A549 (cell line): ENCODE data around the gene ESYT2.

Experiments
- CTCF ChIP-seq: fragments of >200 bp; sonication (Bioruptor Twin); formaldehyde crosslinking; IDR thresholded peaks from 3 replicates; pipeline ENCODE4 v1.5.1; 2016
- E2F6 ChIP-seq: IDR thresholded peaks from 2 replicates; pipeline ENCODE4 v1.6.1; 2012; ENCODE audit warnings: low read depth, borderline replicate concordance
- FOXS1 ChIP-seq: fragments of 250-450 bp; sonication (Bioruptor Pico); IDR thresholded peaks from 2 replicates; pipeline ENCODE4 v1.5.0; 2020; ENCODE audit warnings: mild to moderate bottlenecking, moderate library complexity
- JUN ChIP-seq, 2 experiments: fragments of >200 bp; sonication (Bioruptor Twin); formaldehyde crosslinking; IDR thresholded peaks; 2 replicates in 1 of 2; 3 replicates in 1 of 2; pipeline ENCODE4 v1.6.1; 2016 to 2017
- JUNB ChIP-seq: fragments of >200 bp; sonication (Bioruptor Twin); formaldehyde crosslinking; IDR thresholded peaks from 2 replicates; pipeline ENCODE4 v1.6.1; 2016
- KDM1A ChIP-seq: fragments of 200-600 bp; sonication (generic); IDR thresholded peaks from 2 replicates; pipeline ENCODE4 v1.6.1; 2016; ENCODE audit warnings: low read depth, mild to moderate bottlenecking
- POLR2A ChIP-seq: IDR thresholded peaks from 2 replicates; pipeline ENCODE4 v1.6.1; 2012; ENCODE audit warnings: mild to moderate bottlenecking, low read length
- RAD21 ChIP-seq, 2 experiments: fragments of >200 bp in 1 of 2; sonication (Bioruptor Twin) in 1 of 2; formaldehyde crosslinking in 1 of 2; IDR thresholded peaks in 1 of 2; conservative IDR thresholded peaks in 1 of 2; 2 replicates in 1 of 2; 3 replicates in 1 of 2; pipeline ENCODE4 v1.6.1; 2012 to 2018; ENCODE audit warnings: inconsistent platforms in 1 of 2
- RNF2 ChIP-seq: fragments of 200-600 bp; sonication (generic); IDR thresholded peaks from 2 replicates; pipeline ENCODE4 v1.6.1; 2016; ENCODE audit warnings: low read depth, mild to moderate bottlenecking, antibody characterized with exemption, moderate library complexity, borderline replicate concordance
- TFCP2L1 ChIP-seq: fragments of 250-450 bp; sonication (Bioruptor Pico); IDR thresholded peaks from 2 replicates; pipeline ENCODE4 v1.5.0; 2021; ENCODE audit warnings: mild to moderate bottlenecking
- ZSCAN20 ChIP-seq: fragments of 250-450 bp; sonication (Bioruptor Pico); IDR thresholded peaks from 2 replicates; pipeline ENCODE4 v1.8.0; 2022; ENCODE audit warnings: mild to moderate bottlenecking, moderate library complexity
- TF ChIP-seq, protein P1 (sequence below): IDR thresholded peaks from 2 replicates; pipeline ENCODE4 v1.6.1; 2012
- TF ChIP-seq, protein P2 (sequence below): fragments of 200-600 bp; sonication (generic); IDR thresholded peaks from 2 replicates; pipeline ENCODE4 v1.6.1; 2016; ENCODE audit warnings: antibody characterized with exemption, mild to moderate bottlenecking, moderate library complexity
- TF ChIP-seq, protein P3 (sequence below): fragments of 450-650 bp; IDR thresholded peaks from 2 replicates; pipeline ENCODE4 v1.6.1; 2014; ENCODE audit warnings: antibody characterized with exemption

GRCh38 chr7:158754746-158755444 lies 74.4 kb downstream of the ESYT2 start:
- TF ChIP-seq RAD21 (conservative IDR thresholded peaks at IDR 0.05 in 1 of 2, IDR thresholded peaks at IDR 0.05 in 1 of 2) = no peak
- TF ChIP-seq FOXS1 (CRISPR knock-in tag) = no peak
- no peak for TF ChIP-seq CTCF
- no peak for TF ChIP-seq RNF2
- TF ChIP-seq KDM1A = no peak
- no peak for TF ChIP-seq JUN (IDR thresholded peaks at IDR 0.05)
- TF ChIP-seq, protein P1, sequence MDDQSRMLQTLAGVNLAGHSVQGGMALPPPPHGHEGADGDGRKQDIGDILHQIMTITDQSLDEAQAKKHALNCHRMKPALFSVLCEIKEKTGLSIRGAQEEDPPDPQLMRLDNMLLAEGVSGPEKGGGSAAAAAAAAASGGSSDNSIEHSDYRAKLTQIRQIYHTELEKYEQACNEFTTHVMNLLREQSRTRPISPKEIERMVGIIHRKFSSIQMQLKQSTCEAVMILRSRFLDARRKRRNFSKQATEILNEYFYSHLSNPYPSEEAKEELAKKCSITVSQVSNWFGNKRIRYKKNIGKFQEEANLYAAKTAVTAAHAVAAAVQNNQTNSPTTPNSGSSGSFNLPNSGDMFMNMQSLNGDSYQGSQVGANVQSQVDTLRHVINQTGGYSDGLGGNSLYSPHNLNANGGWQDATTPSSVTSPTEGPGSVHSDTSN = no peak
- no peak for TF ChIP-seq E2F6
- TF ChIP-seq, protein P2, sequence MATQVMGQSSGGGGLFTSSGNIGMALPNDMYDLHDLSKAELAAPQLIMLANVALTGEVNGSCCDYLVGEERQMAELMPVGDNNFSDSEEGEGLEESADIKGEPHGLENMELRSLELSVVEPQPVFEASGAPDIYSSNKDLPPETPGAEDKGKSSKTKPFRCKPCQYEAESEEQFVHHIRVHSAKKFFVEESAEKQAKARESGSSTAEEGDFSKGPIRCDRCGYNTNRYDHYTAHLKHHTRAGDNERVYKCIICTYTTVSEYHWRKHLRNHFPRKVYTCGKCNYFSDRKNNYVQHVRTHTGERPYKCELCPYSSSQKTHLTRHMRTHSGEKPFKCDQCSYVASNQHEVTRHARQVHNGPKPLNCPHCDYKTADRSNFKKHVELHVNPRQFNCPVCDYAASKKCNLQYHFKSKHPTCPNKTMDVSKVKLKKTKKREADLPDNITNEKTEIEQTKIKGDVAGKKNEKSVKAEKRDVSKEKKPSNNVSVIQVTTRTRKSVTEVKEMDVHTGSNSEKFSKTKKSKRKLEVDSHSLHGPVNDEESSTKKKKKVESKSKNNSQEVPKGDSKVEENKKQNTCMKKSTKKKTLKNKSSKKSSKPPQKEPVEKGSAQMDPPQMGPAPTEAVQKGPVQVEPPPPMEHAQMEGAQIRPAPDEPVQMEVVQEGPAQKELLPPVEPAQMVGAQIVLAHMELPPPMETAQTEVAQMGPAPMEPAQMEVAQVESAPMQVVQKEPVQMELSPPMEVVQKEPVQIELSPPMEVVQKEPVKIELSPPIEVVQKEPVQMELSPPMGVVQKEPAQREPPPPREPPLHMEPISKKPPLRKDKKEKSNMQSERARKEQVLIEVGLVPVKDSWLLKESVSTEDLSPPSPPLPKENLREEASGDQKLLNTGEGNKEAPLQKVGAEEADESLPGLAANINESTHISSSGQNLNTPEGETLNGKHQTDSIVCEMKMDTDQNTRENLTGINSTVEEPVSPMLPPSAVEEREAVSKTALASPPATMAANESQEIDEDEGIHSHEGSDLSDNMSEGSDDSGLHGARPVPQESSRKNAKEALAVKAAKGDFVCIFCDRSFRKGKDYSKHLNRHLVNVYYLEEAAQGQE = no peak
- no peak for TF ChIP-seq JUNB
- TF ChIP-seq TFCP2L1 (CRISPR knock-in tag) = no peak
- TF ChIP-seq POLR2A = no peak
- no peak for TF ChIP-seq ZSCAN20 (CRISPR knock-in tag)
- TF ChIP-seq, protein P3, sequence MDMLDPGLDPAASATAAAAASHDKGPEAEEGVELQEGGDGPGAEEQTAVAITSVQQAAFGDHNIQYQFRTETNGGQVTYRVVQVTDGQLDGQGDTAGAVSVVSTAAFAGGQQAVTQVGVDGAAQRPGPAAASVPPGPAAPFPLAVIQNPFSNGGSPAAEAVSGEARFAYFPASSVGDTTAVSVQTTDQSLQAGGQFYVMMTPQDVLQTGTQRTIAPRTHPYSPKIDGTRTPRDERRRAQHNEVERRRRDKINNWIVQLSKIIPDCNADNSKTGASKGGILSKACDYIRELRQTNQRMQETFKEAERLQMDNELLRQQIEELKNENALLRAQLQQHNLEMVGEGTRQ = no peak
